ENCODE measurements around the gene GYG1.

GYG1 gene

DNA sequence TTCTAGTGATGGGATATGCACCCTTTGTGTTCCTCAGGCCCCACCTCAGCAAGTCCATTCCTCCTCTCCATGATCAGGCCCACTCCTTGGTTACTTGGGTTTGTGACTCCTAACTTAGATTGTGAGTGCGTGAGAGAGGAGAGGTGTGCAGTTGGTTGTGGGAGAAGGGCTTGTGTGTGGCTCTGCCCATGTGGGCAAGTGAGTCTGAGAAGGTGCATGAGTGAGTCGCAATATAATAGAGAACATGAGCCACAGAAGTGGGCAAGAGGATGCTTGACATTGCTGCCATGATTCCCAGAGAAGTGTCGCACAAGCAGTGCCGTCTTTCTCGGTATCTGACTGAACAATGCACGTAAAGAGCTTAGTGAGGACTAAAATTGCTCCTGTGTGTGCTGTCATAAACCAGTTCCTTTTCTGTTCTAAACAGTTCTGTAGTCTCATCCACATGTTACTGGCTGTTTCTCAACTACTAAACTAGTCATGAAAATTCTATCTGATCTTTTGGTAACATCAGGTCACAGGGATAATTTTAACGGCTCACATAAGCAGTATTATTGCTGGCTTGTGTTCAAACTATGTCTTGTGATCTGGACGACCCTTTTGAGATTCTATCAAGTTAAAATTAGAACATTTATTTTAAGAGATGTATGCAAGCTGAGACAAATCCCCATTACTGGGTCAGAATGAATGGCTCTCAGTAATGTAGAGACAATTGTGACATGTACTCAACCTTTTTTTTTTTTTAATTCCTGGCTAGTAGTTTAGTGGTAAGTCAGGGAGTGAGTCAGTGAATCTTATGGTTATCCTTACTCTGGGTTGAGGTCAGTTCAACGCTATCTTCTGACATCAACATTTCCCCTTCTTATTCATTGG, 25.6 kb downstream of the GYG1 start:
- H3K4me3 ChIP-seq (ENCODE audit: low read depth, low read length), result no peak overlapping the region
- TF ChIP-seq, protein P1, sequence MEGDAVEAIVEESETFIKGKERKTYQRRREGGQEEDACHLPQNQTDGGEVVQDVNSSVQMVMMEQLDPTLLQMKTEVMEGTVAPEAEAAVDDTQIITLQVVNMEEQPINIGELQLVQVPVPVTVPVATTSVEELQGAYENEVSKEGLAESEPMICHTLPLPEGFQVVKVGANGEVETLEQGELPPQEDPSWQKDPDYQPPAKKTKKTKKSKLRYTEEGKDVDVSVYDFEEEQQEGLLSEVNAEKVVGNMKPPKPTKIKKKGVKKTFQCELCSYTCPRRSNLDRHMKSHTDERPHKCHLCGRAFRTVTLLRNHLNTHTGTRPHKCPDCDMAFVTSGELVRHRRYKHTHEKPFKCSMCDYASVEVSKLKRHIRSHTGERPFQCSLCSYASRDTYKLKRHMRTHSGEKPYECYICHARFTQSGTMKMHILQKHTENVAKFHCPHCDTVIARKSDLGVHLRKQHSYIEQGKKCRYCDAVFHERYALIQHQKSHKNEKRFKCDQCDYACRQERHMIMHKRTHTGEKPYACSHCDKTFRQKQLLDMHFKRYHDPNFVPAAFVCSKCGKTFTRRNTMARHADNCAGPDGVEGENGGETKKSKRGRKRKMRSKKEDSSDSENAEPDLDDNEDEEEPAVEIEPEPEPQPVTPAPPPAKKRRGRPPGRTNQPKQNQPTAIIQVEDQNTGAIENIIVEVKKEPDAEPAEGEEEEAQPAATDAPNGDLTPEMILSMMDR (IDR thresholded peaks at IDR 0.05; ENCODE audit: borderline replicate concordance, insufficient read depth, low read depth, low read length), result no peak

DNA sequence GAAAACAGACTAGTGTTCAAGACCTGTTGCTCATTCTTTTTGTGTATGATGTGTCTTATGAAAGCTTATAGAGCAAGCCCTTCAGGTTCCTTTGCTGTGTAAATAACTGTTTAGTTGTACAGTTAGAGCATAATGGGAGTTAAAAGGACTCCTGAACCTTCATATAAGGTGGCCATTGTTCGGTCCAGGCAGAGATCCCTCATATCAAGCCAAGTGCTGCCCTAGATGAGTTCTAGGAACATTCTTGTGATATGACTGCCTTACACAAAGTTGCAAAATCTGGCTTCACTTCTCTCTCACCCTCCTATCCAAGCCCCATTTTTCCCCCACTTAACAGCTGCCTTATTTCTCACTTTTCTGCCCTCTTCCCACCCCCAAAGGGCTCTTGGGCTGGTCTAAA, 26.9 kb downstream of the GYG1 start:
- TF ChIP-seq, protein P1 (IDR thresholded peaks at IDR 0.05; ENCODE audit: borderline replicate concordance, insufficient read depth, low read depth, low read length), result no peak
- no peak overlapping the region for H3K4me3 ChIP-seq (ENCODE audit: low read depth, low read length)

DNA sequence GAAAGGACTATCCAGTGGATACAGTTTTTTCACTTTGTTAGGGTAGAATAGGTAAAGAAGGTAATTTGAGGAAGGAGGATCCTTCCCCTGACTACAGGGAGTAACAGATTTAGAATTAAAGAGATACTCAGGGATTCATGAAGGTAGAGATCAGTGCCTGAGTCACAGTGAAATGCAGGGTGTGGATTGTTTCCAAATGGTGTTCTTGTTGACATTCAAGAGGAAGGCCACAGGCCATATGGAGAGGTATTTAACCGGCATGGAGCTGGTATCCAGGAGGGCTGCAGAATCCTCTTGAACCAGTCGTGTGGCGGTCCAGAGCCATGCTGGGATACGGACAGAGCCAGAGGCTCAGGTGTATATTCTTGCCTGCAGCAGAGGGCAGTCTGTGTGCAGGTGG, 28.2 kb downstream of the GYG1 start:
- TF ChIP-seq, protein P1 (IDR thresholded peaks at IDR 0.05; ENCODE audit: borderline replicate concordance, insufficient read depth, low read depth, low read length), result no peak
- H3K4me3 ChIP-seq (ENCODE audit: low read depth, low read length), result no peak overlapping the region

DNA sequence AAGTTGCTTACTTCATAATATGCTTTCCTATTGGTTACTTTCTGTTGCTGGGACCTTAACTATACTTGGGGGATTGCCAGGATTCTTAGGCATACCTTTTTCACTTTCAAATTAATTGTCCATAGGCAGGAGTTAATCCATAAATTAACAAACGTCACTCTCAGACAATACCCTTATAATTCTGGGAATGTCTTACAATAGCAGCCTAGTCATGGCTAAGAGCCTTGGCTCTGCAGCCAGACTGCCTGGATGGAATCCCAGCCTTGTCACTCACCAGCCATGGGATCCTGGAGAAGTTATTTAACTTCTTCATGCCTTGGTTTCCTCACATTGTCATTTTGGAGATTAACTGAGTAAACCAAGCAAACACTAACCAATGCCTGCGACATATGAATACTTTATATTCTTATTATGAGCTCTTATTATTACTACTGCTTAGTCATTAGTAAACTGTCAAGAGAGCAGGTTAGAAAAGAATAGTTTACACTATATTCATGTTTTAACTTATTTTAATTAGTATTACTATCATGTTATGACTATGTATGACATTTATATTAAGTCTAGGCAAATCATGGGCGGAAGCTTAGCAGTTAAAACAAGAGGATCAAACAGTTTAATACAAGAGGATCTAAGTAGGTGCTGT, 29.0 kb downstream of the GYG1 start:
- H3K4me3 ChIP-seq (ENCODE audit: low read depth, low read length), result no peak overlapping the region
- TF ChIP-seq, protein P1 (IDR thresholded peaks at IDR 0.05; ENCODE audit: borderline replicate concordance, insufficient read depth, low read depth, low read length), result no peak

DNA sequence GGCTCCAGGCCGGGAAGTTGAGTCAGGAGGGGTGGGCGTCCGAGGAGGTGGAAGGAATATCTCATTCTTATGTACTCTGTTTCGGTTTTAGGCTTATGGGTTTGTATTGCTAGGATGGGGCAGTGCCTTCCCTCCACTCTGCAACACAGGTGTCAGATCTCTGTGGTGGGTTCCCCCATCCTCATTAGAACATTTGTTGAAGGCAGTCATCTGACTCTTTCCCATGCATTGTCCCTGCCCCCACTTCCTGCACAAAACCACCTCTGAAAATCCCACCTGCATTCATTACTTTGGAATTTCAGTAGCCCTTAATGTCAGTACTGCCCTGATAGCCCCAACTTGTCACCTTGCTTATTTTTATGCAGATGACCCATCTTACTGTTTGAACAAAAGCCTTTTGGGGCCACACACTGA, 29.5 kb downstream of the GYG1 start:
- H3K4me3 ChIP-seq (ENCODE audit: low read depth, low read length), result no peak overlapping the region
- TF ChIP-seq, protein P1 (IDR thresholded peaks at IDR 0.05; ENCODE audit: borderline replicate concordance, insufficient read depth, low read depth, low read length), result no peak

DNA sequence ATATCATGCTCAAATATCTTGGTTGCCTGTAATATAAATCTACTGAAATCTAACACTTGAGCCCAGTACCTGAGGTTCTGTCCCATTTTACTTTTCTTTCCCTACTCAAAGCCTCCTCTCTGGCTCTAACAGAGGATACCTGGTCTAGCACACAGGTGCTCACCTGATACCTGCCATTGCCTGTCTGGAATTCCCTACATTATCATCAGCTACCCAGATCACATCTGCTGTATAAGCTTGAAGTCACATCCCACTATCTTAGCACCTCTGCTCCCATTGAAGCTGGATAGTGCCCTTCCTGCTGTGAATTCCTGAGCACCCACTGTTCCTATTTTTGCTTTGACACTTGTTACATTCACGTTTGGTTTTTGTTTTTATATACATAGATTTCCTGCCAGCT, 30.5 kb downstream of the GYG1 start:
- H3K4me3 ChIP-seq (ENCODE audit: low read depth, low read length), result no peak overlapping the region
- TF ChIP-seq, protein P1 (IDR thresholded peaks at IDR 0.05; ENCODE audit: borderline replicate concordance, insufficient read depth, low read depth, low read length), result no peak

DNA sequence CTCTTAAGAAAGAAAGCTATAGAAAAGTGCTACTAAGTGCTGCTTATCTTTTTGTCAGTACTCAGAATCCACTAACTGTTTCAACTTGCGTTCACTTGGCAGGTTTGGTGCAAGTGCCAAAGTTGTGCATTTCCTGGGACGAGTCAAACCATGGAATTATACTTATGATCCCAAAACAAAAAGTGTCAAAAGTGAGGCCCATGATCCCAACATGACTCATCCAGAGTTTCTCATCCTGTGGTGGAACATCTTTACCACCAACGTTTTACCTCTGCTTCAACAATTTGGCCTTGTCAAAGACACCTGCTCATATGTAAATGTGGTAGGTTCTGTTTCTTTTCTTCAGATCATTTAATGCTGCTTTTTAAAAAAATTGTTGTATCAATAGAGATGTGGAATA, 32.6 kb downstream of the GYG1 start:
- no peak overlapping the region for H3K4me3 ChIP-seq (ENCODE audit: low read depth, low read length)
- TF ChIP-seq, protein P1 (IDR thresholded peaks at IDR 0.05; ENCODE audit: borderline replicate concordance, insufficient read depth, low read depth, low read length), result no peak

All from GM12875 (cell line).